Fibroblast of the aortic adventitia (primary cell): ENCODE measurements around the gene PRKAG2. TPM values are rescaled to one million over a fixed set of nuclear protein-coding genes. Genes with fewer than 3 reads are reported as not detected.

Experiments used
- DNase-seq: peaks from one replicate; pipeline ENCODE4 v3.0.0-alpha.2; 2010; ENCODE audit warnings: low read depth
- H3K4me3 ChIP-seq: 2 replicates; pipeline ENCODE4 v1.5.1; 2011; ENCODE audit warnings: low read depth, mild to moderate bottlenecking, control low read depth, low read length, moderate library complexity
- total RNA-seq: library from RNA; depleted of rRNA; stranded (reverse); fragments of >200 nt; gene quantifications from 2 replicates; pipeline ENCODE4 v1.2.3, GENCODE V29; 2012; ENCODE audit warnings: low replicate concordance
- TF ChIP-seq, protein P1 (sequence below): IDR thresholded peaks from 2 replicates; pipeline ENCODE4 v1.5.1; 2011; ENCODE audit warnings: mild to moderate bottlenecking, low read length, control low read depth, inconsistent platforms; ENCODE audit not compliant: insufficient read depth

Gene PRKAG2
- total RNA-seq, 1 donor: 10.0 TPM

DNA sequence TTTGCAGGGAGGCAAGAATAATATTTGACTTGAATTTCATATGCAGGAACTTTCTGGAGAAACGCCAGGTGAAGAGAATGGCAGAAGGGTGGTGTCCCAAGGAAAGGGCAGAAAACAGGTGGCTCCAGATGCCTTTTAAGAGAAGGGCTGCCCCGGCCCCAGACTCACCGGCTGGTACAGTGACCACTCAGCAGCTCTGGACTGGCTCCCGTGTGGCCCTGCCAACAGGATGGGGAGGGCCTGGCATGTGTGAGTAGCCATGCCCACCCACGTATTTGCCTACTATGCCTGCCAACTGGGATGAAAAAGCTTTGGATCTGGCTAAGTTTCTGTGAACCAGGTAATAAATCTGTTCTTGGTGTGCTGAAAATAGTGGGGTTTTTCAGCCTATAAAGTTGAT, 159.5 kb downstream of the PRKAG2 start:
- no peak overlapping the region for H3K4me3 ChIP-seq
- TF ChIP-seq, protein P1, sequence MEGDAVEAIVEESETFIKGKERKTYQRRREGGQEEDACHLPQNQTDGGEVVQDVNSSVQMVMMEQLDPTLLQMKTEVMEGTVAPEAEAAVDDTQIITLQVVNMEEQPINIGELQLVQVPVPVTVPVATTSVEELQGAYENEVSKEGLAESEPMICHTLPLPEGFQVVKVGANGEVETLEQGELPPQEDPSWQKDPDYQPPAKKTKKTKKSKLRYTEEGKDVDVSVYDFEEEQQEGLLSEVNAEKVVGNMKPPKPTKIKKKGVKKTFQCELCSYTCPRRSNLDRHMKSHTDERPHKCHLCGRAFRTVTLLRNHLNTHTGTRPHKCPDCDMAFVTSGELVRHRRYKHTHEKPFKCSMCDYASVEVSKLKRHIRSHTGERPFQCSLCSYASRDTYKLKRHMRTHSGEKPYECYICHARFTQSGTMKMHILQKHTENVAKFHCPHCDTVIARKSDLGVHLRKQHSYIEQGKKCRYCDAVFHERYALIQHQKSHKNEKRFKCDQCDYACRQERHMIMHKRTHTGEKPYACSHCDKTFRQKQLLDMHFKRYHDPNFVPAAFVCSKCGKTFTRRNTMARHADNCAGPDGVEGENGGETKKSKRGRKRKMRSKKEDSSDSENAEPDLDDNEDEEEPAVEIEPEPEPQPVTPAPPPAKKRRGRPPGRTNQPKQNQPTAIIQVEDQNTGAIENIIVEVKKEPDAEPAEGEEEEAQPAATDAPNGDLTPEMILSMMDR: no peak
- DNase-seq: no peak

- TF ChIP-seq, protein P1: no peak
- no peak for DNase-seq
- no peak overlapping the region for H3K4me3 ChIP-seq
Observed at GRCh38 chr7:151716323-151716722, 160.6 kb downstream of the PRKAG2 start.

- no peak for DNase-seq
- no peak overlapping the region for H3K4me3 ChIP-seq
- TF ChIP-seq, protein P1: no peak
Observed at GRCh38 chr7:151715666-151716315, 161.1 kb downstream of the PRKAG2 start.

DNA sequence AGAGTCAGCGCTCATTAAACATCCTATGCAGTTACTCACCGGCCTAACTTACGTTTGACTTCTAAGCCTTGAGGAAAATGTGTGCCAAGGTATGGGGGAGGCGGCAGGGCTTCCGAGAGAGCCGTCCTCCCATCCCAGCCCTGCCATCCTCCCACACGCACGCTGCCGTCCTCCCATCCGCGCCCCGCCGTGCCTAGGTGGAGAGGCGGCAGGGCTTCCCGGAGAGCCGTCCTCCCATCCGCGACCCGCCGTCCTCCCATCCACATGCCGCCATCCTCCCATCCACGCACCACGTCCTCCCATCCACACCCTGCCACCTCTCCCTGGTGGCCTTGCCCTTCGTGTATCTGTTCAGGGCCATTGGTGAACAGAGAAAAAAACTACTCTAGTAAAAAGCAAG, 162.7 kb downstream of the PRKAG2 start:
- no peak overlapping the region for H3K4me3 ChIP-seq
- no peak for DNase-seq
- TF ChIP-seq, protein P1: no peak

- TF ChIP-seq, protein P1: no peak
- no peak for DNase-seq
- H3K4me3 ChIP-seq: no peak overlapping the region
Observed at GRCh38 chr7:151712810-151713125, 164.1 kb downstream of the PRKAG2 start.

DNA sequence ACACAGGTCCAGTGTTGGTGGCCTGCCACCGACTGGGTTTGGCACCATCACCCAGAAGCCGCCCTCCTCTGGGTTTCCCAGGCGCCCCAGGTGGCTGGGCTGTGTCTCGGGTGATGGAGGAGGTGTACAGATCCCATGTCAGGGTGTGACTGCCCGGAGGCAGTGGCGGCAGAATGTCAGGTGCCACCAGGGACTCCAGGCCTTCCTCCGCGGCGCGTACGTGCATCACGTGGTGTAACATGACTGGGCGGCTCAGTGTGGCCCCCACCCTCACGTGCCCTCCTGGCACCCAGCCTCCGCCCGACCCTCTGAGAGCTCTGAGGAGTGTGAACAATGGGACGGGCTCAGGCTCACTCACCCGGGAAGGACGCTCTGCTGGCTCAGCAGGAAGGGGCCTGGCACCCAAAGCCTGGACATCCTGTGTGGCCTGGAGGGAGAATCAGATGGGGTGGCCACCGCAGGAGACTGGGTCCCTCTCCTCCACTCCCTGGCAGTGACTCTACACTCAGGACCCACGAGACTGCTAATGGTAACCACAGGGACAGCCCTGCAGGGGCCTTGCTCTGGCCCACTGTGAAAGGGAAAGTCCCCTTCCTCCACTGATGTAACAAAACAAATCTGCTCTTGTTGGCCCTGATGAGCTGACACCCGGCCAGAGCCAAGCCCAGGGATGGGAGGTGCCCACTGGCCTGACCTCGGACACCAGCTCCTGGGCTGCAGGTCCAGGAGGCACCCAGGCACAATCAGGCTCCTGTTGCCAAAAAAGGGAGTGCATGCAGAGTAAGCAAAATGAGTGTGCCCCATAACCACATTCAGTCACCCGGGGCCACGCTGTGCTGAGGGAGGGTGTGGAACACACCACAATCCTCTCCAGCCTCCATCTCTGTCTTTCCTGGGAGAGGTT, 164.8 kb downstream of the PRKAG2 start:
- H3K4me3 ChIP-seq: no peak overlapping the region
- TF ChIP-seq, protein P1: no peak
- DNase-seq: no peak
